ENCODE results near the gene ANKRD12. TPM values are rescaled to one million over a fixed set of nuclear protein-coding genes. Genes with fewer than 3 reads are reported as not detected.

The ANKRD12 gene
- total RNA-seq, 3 donors from 2014 or later = 46.8 to 108 (median 63.6) TPM

DNA sequence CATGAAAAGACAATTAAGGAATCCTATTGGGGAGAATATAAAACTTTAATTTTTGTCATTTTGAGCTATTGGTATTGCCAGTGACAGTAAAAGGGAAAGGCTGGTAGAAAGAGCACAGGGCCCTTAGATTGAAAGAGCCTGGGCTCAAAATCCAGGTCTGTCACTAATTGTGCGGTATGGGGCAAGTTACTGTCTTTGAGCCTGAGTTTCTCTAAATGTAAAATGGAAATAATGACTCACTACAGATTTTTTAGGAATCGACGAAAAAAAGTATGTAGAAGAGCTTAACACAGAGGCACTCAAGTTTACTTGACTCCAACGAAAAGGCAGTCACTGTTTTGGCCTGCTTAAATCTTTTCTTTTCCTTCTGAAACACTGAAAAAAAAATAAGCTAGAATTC is 27.1 kb upstream of the ANKRD12 start:
- no peak for TF ChIP-seq CTCF (IDR thresholded peaks at IDR 0.05)
- no peaks in the 10 kb centered on the region for H3K9me3 ChIP-seq
- no peak overlapping the region for H3K4me3 ChIP-seq
- intact Hi-C loops (cut with DNase I, micrococcal nuclease) = no loop called here
- H3K36me3 ChIP-seq (ENCODE audit: low read depth) = no peaks in the 10 kb centered on the region
- DNase-seq (no peak), ATAC-seq (no peak)
- H3K4me1 ChIP-seq (ENCODE audit: low read depth) = peaks cover 68% of the 10 kb centered on the region

GRCh38 chr18:9113468-9114149 is 23.0 kb upstream of the ANKRD12 start:
- no peaks in the 10 kb centered on the region for H3K36me3 ChIP-seq (ENCODE audit: low read depth)
- ATAC-seq (no peak), DNase-seq (no peak)
- no peak overlapping the region for H3K4me3 ChIP-seq
- intact Hi-C loops (cut with DNase I, micrococcal nuclease) = no loop called here
- H3K4me1 ChIP-seq (ENCODE audit: low read depth) = peaks cover 39% of the 10 kb centered on the region
- no peaks in the 10 kb centered on the region for H3K9me3 ChIP-seq
- TF ChIP-seq CTCF (IDR thresholded peaks at IDR 0.05) = no peak

GRCh38 chr18:9115984-9116383 is 20.6 kb upstream of the ANKRD12 start:
- Histone ChIP-seq H3K4me3 (no peak overlapping the region), H3K4me1 (ENCODE audit: low read depth) (peaks cover 19% of the 10 kb centered on the region)
- intact Hi-C loops (cut with DNase I, micrococcal nuclease) = no loop called here

GRCh38 chr18:9117980-9118841 is 18.4 kb upstream of the ANKRD12 start:
- Histone ChIP-seq H3K36me3 (ENCODE audit: low read depth) (peaks cover 6% of the 10 kb centered on the region), H3K4me3 (no peak overlapping the region), H3K4me1 (ENCODE audit: low read depth) (peaks cover 13% of the 10 kb centered on the region), H3K9me3 (no peaks in the 10 kb centered on the region)
- ATAC-seq (peak; percentile 40), DNase-seq (no peak)
- intact Hi-C loops (cut with DNase I, micrococcal nuclease) = no loop called here
- no peak for TF ChIP-seq CTCF (IDR thresholded peaks at IDR 0.05)

More at GRCh38 chr18:9115984-9116383, 20.6 kb upstream of the ANKRD12 start:
- Histone ChIP-seq H3K9me3 (no peaks in the 10 kb centered on the region), H3K36me3 (ENCODE audit: low read depth) (no peaks in the 10 kb centered on the region)
- no peak for ATAC-seq
- DNase-seq = no peak
- TF ChIP-seq CTCF (IDR thresholded peaks at IDR 0.05) = no peak

- Histone ChIP-seq H3K36me3 (ENCODE audit: low read depth) (peaks cover 6% of the 10 kb centered on the region), H3K4me1 (ENCODE audit: low read depth) (peaks cover 10% of the 10 kb centered on the region)
- DNase-seq = no peak
These were observed 15.8 kb upstream of the ANKRD12 start for GRCh38 chr18:9120796-9121195.

More at GRCh38 chr18:9120796-9121195, 15.8 kb upstream of the ANKRD12 start:
- intact Hi-C loops (cut with DNase I, micrococcal nuclease) = no loop called here
- H3K9me3 ChIP-seq = no peaks in the 10 kb centered on the region
- no peak for TF ChIP-seq CTCF (IDR thresholded peaks at IDR 0.05)
- no peak overlapping the region for H3K4me3 ChIP-seq
- ATAC-seq = no peak

Data from mucosa of descending colon (tissue), 3 donors.